PFSK-1 (cell line): ENCODE results near the gene VTI1A.

ENCODE experiments used
- POLR2AphosphoS5 ChIP-seq: IDR thresholded peaks from 2 replicates; pipeline ENCODE4 v1.6.1; 2012; ENCODE audit warnings: low read depth, mild to moderate bottlenecking, control low read depth, low read length, moderate library complexity
- REST ChIP-seq, 2 experiments: IDR thresholded peaks; 2 replicates each; pipeline versions ENCODE4 v1.6.1 to v1.8.0; 2011 to 2012; ENCODE audit warnings: low read depth in 2 of 2, low read length in 2 of 2, control low read depth in 1 of 2, inconsistent platforms in 1 of 2, mild to moderate bottlenecking in 1 of 2, moderate library complexity in 1 of 2; ENCODE audit not compliant: insufficient read depth in 1 of 2
- SIN3A ChIP-seq: IDR thresholded peaks from 2 replicates; pipeline ENCODE4 v1.6.1; 2012; ENCODE audit warnings: mild to moderate bottlenecking, low read length, moderate library complexity, borderline replicate concordance; ENCODE audit not compliant: insufficient read depth
- TAF1 ChIP-seq: IDR thresholded peaks from 2 replicates; pipeline ENCODE4 v1.6.1; 2012; ENCODE audit warnings: low read length, control low read depth, borderline replicate concordance; ENCODE audit not compliant: insufficient read depth

GRCh38 chr10:112637901-112638300 lies 190.9 kb downstream of the VTI1A start:
- TF ChIP-seq POLR2AphosphoS5 (no peak), TAF1 (no peak), SIN3A (no peak), REST (IDR thresholded peaks at IDR 0.05; ENCODE audit: insufficient read depth in 1 of 2, low read depth in 2 of 2, low read length in 2 of 2) (no peak)
